A673 (cell line): ENCODE measurements around the gene WWP2.

Experiments used
- CTCF ChIP-seq: fragments of 300-800, 200-600 bp; sonication (generic); conservative IDR thresholded peaks from 2 replicates; pipeline ENCODE4 v1.5.1; 2017; ENCODE audit warnings: low read depth, mild to moderate bottlenecking, antibody characterized with exemption, low read length, moderate library complexity, mixed read lengths
- EZH2 ChIP-seq: fragments of 200-600 bp; sonication (generic); IDR thresholded peaks from 2 replicates; pipeline ENCODE4 v1.6.1; 2017; ENCODE audit warnings: borderline replicate concordance, low read depth, mild to moderate bottlenecking, mixed read lengths, antibody characterized with exemption, low read length; ENCODE audit not compliant: poor library complexity, severe bottlenecking

- no peak for TF ChIP-seq CTCF
- TF ChIP-seq EZH2 = no peak
Measured at GRCh38 chr16:69837380-69837779, 75.2 kb downstream of the WWP2 start.
